Gastroesophageal sphincter (tissue), 4 donors: Measurements from ENCODE around the gene PELI2. TPM values are rescaled to one million over a fixed set of nuclear protein-coding genes. Genes with fewer than 3 reads are reported as not detected.

Experiments
- ATAC-seq: fragments of 150-250 bp; one replicate; pipeline ENCODE4 v1.9.1; 2016; ENCODE audit warnings: mild to moderate bottlenecking, moderate library complexity
- H3K27ac ChIP-seq, 4 donors: fragments of 200-600 bp; sonication (generic) in 3 of 4; 1 replicate in 3 of 4; 2 replicates in 1 of 4; pipeline ENCODE4 v1.5.1; 2016 to 2019
- H3K27me3 ChIP-seq: fragments of 200-600 bp; sonication (generic); one replicate; pipeline ENCODE4 v1.5.1; 2019
- H3K36me3 ChIP-seq, 2 donors: fragments of 200-600 bp; sonication (generic); one replicate each; pipeline ENCODE4 v1.5.1; 2019; ENCODE audit warnings: control low read depth in 1 of 2
- H3K4me1 ChIP-seq, 3 donors: fragments of 200-600 bp; sonication (generic); 1 replicate in 2 of 3; 2 replicates in 1 of 3; pipeline ENCODE4 v1.5.1; 2016 to 2019; ENCODE audit warnings: control low read depth in 2 of 3
- H3K4me3 ChIP-seq, 2 donors: fragments of 200-600 bp; sonication (generic); one replicate each; pipeline ENCODE4 v1.5.1; 2019; ENCODE audit warnings: mild to moderate bottlenecking in 1 of 2, moderate library complexity in 1 of 2
- H3K9me3 ChIP-seq, 3 donors: fragments of 200-600 bp; sonication (generic); one replicate each; pipeline ENCODE4 v1.5.1; 2017 to 2019; ENCODE audit warnings: control low read depth in 2 of 3
- EP300 ChIP-seq: sonication (generic); formaldehyde crosslinking; IDR thresholded peaks from one replicate; pipeline ENCODE4 v1.6.1; 2017; ENCODE audit warnings: antibody characterized with exemption, mild to moderate bottlenecking
- POLR2A ChIP-seq, 2 donors: fragments of 450-650 bp; IDR thresholded peaks; one replicate each; pipeline ENCODE4 v1.6.1; 2017; ENCODE audit warnings: antibody characterized with exemption in 2 of 2, mild to moderate bottlenecking in 2 of 2, moderate library complexity in 1 of 2
- POLR2AphosphoS5 ChIP-seq: sonication (generic); formaldehyde crosslinking; IDR thresholded peaks from one replicate; pipeline ENCODE4 v1.6.1; 2017; ENCODE audit warnings: antibody characterized with exemption
- WGBS, 2 donors: methylation state at CpG; one replicate each; pipeline ENCODE4 v1.1.5; 2018; ENCODE audit warnings: low coverage in 1 of 2; 5-methylcytosine and 5-hydroxymethylcytosine counted together
- total RNA-seq, 4 donors: library from RNA; depleted of rRNA; stranded (reverse); fragments of >200 nt; gene quantifications; one replicate each; pipeline ENCODE4 v1.1.0, GENCODE V29; 2016
- TF ChIP-seq, protein P1 (sequence below), 4 experiments: fragments of 200-600 bp in 2 of 4; fragments of 450-650 bp in 2 of 4; sonication (generic) in 1 of 4; IDR thresholded peaks; one replicate each; pipeline ENCODE4 v1.5.1; 2017 to 2019; ENCODE audit warnings: antibody characterized with exemption in 4 of 4, mild to moderate bottlenecking in 2 of 4, moderate library complexity in 2 of 4

PELI2 gene
- total RNA-seq, 4 donors from 2014 or later = 10.5 to 30.0 (median 12.3) TPM

DNA sequence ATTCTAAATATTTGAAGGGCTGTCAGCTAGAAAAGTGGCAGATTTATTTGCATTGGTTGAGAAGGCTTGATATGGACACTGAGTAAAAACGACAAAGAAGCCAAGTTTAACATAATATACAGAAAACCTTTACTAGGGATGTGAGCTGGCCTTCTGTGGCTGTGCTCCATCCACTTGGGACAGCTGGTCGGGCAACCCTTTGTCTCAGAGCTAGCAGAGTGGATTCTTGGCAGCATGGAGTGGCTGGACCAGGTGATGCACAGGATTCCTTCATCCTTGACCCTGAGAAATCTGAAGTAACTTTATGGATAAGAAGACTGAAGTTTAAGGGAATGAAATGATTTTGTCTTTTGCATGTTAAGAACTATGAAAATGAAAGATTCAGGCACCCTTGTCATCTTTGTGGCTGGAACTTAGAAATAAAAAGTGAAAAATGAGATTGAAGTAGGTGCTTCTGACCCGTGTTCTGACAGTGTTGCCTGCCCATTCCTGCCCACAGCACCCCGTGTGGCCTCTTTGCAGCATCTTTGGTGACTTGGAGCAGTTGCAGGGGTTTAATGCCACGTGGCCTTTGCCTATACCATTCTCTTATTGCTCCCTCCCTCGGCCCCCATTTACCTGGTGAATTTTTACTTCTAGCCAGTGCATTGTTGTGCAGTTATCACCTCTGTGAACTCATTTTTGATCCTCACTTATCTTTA, 32.6 kb downstream of the PELI2 start:
- Histone ChIP-seq H3K36me3 (no peaks in the 10 kb centered on the region), H3K9me3 (no peaks in the 10 kb centered on the region), H3K4me3 (no peak overlapping the region), H3K27ac (no peak overlapping the region), H3K4me1 (peaks cover 4 to 32% (median 7%) of the 10 kb centered on the region in 3 donors), H3K27me3 (no peaks in the 10 kb centered on the region)
- no peak for TF ChIP-seq POLR2AphosphoS5
- TF ChIP-seq EP300 = no peak
- TF ChIP-seq, protein P1, sequence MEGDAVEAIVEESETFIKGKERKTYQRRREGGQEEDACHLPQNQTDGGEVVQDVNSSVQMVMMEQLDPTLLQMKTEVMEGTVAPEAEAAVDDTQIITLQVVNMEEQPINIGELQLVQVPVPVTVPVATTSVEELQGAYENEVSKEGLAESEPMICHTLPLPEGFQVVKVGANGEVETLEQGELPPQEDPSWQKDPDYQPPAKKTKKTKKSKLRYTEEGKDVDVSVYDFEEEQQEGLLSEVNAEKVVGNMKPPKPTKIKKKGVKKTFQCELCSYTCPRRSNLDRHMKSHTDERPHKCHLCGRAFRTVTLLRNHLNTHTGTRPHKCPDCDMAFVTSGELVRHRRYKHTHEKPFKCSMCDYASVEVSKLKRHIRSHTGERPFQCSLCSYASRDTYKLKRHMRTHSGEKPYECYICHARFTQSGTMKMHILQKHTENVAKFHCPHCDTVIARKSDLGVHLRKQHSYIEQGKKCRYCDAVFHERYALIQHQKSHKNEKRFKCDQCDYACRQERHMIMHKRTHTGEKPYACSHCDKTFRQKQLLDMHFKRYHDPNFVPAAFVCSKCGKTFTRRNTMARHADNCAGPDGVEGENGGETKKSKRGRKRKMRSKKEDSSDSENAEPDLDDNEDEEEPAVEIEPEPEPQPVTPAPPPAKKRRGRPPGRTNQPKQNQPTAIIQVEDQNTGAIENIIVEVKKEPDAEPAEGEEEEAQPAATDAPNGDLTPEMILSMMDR (IDR thresholded peaks at IDR 0.05) = no peak
- no peak for TF ChIP-seq POLR2A (IDR thresholded peaks at IDR 0.05)
- 57 to 76% methylated on average over 5 to 6 of the region's 6 CpGs for WGBS, 2 donors
- ATAC-seq = no peak

DNA sequence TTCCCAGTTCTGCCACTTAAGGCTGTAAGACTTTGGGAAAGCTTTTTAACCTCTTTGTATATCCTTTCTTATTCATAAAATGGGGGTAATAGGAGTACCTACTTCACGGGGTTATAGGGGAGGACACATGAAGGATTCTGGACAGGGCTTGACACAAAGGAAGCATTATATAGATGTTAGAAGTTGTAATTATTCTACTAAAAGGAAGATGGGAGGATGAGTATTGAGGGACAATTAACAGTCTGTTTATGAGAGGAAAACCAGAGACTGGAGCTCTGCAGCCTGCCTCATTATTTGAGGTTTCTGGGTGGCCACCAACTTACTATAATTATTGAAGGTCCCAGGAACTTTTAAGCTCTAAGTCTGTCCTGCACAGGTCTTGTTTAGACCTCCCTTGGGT, 34.0 kb downstream of the PELI2 start:
- no peaks in the 10 kb centered on the region for H3K9me3 ChIP-seq
- 100% methylated on average over 1 of the region's 1 CpG; no CpG with 5 or more reads in 1 of the 2 donors for WGBS, 2 donors
- H3K27me3 ChIP-seq = no peaks in the 10 kb centered on the region
- no peaks in the 10 kb centered on the region for H3K36me3 ChIP-seq
- ATAC-seq = no peak
- TF ChIP-seq EP300 (no peak), POLR2A (IDR thresholded peaks at IDR 0.05) (no peak), POLR2AphosphoS5 (no peak)
- TF ChIP-seq, protein P1 (IDR thresholded peaks at IDR 0.05) = no peak
- H3K4me3 ChIP-seq = no peak overlapping the region
- H3K4me1 ChIP-seq = peaks cover 4 to 32% (median 7%) of the 10 kb centered on the region in 3 donors
- no peak overlapping the region for H3K27ac ChIP-seq

DNA sequence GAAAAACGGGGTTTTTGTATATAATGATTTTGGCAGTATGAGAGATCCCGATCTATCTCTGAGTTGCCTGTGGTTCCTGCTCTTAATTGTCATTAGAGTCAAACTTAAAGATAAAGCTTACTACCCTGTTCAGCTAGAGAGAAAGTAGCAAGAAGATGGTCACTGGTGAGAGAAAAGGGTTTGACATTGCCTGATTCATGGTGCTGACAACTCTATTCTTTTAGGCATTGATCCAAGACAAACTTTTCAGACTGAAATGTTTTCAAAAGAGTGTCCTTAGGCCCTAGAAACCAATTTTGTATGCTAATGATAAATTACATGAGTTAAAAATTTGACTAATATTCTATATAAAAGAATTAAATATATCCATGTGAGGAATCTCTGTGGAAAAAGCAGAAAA, 35.1 kb downstream of the PELI2 start:
- H3K4me1 ChIP-seq = peaks cover 4 to 30% (median 5%) of the 10 kb centered on the region in 3 donors
- TF ChIP-seq, protein P1 (IDR thresholded peaks at IDR 0.05) = no peak
- TF ChIP-seq POLR2A (IDR thresholded peaks at IDR 0.05) = no peak
- no peak for TF ChIP-seq POLR2AphosphoS5
- TF ChIP-seq EP300 = no peak
- H3K36me3 ChIP-seq = no peaks in the 10 kb centered on the region
- no peak for ATAC-seq
- 84 to 92% methylated on average over 2 of the region's 2 CpGs for WGBS, 2 donors
- no peak overlapping the region for H3K4me3 ChIP-seq
- no peaks in the 10 kb centered on the region for H3K9me3 ChIP-seq
- H3K27me3 ChIP-seq = no peaks in the 10 kb centered on the region
- H3K27ac ChIP-seq = no peak overlapping the region

DNA sequence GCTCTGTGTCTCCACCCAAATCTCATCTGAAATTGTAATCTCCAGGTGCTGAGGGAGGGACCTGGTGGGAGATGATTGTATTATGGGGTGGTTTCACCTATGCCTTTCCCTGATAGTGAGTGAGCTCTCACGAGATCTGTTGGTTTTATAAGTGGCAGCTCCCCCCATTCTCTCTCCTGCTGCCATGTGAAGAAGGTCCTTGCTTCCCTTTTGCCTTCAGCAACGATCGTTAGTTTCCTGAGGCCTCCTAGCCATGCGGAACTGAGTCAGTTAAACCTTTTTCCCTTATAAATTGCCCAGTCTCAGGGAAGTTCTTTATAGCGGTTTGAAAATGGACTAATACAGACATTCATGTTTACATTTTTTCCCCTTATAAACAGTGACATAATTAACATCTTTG, 36.1 kb downstream of the PELI2 start:
- no peaks in the 10 kb centered on the region for H3K36me3 ChIP-seq
- no peak overlapping the region for H3K27ac ChIP-seq
- ATAC-seq = no peak
- peaks cover 0 to 20% (median 2%) of the 10 kb centered on the region in 3 donors for H3K4me1 ChIP-seq
- H3K9me3 ChIP-seq = no peaks in the 10 kb centered on the region
- no peaks in the 10 kb centered on the region for H3K27me3 ChIP-seq
- H3K4me3 ChIP-seq = no peak overlapping the region
- TF ChIP-seq POLR2AphosphoS5 (no peak), POLR2A (IDR thresholded peaks at IDR 0.05) (no peak)
- TF ChIP-seq, protein P1 (IDR thresholded peaks at IDR 0.05) = no peak
- 89 to 93% methylated on average over 5 of the region's 5 CpGs for WGBS, 2 donors

DNA sequence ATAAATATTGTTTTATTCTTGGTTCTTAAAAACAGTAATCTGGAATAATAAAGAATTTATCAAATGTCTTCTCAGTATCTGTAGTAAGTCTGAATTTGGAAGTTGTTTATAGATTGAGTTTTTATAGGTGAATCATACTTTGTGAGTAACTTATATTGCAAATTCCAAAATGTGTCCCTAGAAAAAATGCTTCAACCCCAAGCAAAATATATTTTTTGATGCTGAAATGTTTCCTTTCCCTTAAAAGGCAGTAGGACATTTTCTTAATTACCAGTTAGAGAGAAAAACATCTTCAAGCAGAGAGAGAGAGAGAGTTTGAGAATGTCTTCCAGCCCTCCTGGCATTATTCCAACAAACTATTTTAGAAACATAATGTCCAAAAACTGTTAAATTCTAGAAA, 37.9 kb downstream of the PELI2 start:
- peaks cover 0 to 12% (median 0%) of the 10 kb centered on the region in 3 donors for H3K4me1 ChIP-seq
- no peaks in the 10 kb centered on the region for H3K36me3 ChIP-seq
- no peak for ATAC-seq
- H3K27me3 ChIP-seq = no peaks in the 10 kb centered on the region
- TF ChIP-seq POLR2A (IDR thresholded peaks at IDR 0.05) (no peak), POLR2AphosphoS5 (no peak), EP300 (no peak)
- TF ChIP-seq, protein P1 (IDR thresholded peaks at IDR 0.05) = no peak
- no peaks in the 10 kb centered on the region for H3K9me3 ChIP-seq
- H3K4me3 ChIP-seq = no peak overlapping the region
- no peak overlapping the region for H3K27ac ChIP-seq
